Thyroid gland (tissue), 4 donors: ENCODE results near the gene NAV3.

Experiments
- CTCF ChIP-seq, 6 experiments: fragments of 200-600 bp in 3 of 6; fragments of 450-650 bp in 3 of 6; sonication (generic) in 3 of 6; IDR thresholded peaks; one replicate each; pipeline ENCODE4 v1.5.1; 2016 to 2019; ENCODE audit warnings: antibody characterized with exemption in 6 of 6, mild to moderate bottlenecking in 2 of 6, inconsistent platforms in 1 of 6, moderate library complexity in 1 of 6
- POLR2A ChIP-seq, 2 donors: fragments of 450-650 bp; IDR thresholded peaks; one replicate each; pipeline ENCODE4 v1.6.1; 2017; ENCODE audit warnings: antibody characterized with exemption in 2 of 2, mild to moderate bottlenecking in 2 of 2, moderate library complexity in 1 of 2

GRCh38 chr12:78167510-78167909 lies 336.8 kb downstream of the NAV3 start:
- TF ChIP-seq CTCF (IDR thresholded peaks at IDR 0.05) (no peak), POLR2A (IDR thresholded peaks at IDR 0.05) (no peak)
